OCI-LY1 (cell line): ENCODE results near the gene PDE6A.

Experiments
- H2AFZ ChIP-seq: fragments of 200-600 bp; sonication (generic), shearing (Covaris generic); 2 replicates; pipeline ENCODE4 v1.6.0; 2014; ENCODE audit warnings: antibody characterized with exemption, mild to moderate bottlenecking, low read length
- H3F3A ChIP-seq: fragments of 200-600 bp; sonication (generic), shearing (Covaris generic); 2 replicates; pipeline ENCODE4 v1.6.0; 2014; ENCODE audit warnings: mild to moderate bottlenecking, antibody characterized with exemption, low read length, moderate library complexity; ENCODE audit not compliant: insufficient read depth
- H3K27ac ChIP-seq: fragments of 200-600 bp; sonication (generic); 2 replicates; pipeline ENCODE4 v1.5.1; 2014; ENCODE audit warnings: low read length, mixed run types, mild to moderate bottlenecking, low read depth; ENCODE audit not compliant: poor library complexity, severe bottlenecking
- H3K27me3 ChIP-seq: fragments of 200-600 bp; sonication (generic); 2 replicates; pipeline ENCODE4 v1.6.0; 2014; ENCODE audit warnings: antibody characterized with exemption, mild to moderate bottlenecking, low read length, moderate library complexity; ENCODE audit not compliant: insufficient read depth
- H3K36me3 ChIP-seq: fragments of 200-600 bp; sonication (generic); 2 replicates; pipeline ENCODE4 v1.6.1; 2014; ENCODE audit warnings: mild to moderate bottlenecking, antibody characterized with exemption, low read length, moderate library complexity, mixed read lengths; ENCODE audit not compliant: insufficient read depth
- H3K4me1 ChIP-seq: fragments of 200-600 bp; sonication (generic); 2 replicates; pipeline ENCODE4 v1.5.1; 2014; ENCODE audit warnings: mild to moderate bottlenecking, low read length, moderate library complexity; ENCODE audit not compliant: insufficient read depth, severe bottlenecking
- H3K4me2 ChIP-seq: fragments of 200-600 bp; sonication (generic), shearing (Covaris generic); 2 replicates; pipeline ENCODE4 v1.6.1; 2014; ENCODE audit warnings: low read length
- H3K4me3 ChIP-seq: fragments of 200-600 bp; sonication (generic); 2 replicates; pipeline ENCODE4 v1.5.1; 2014; ENCODE audit warnings: low read length, low read depth, mild to moderate bottlenecking, mixed read lengths; ENCODE audit not compliant: poor library complexity, severe bottlenecking
- H3K79me2 ChIP-seq: fragments of 200-600 bp; shearing (Covaris generic); 2 replicates; pipeline ENCODE4 v1.6.1; 2016; ENCODE audit warnings: mixed run types, low read length, mixed read lengths; ENCODE audit not compliant: insufficient read depth
- H3K9ac ChIP-seq: fragments of 200-600 bp; sonication (generic), shearing (Covaris generic); 2 replicates; pipeline ENCODE4 v1.6.1; 2014; ENCODE audit warnings: mild to moderate bottlenecking, low read length, mixed read lengths
- H3K9me2 ChIP-seq: fragments of 200-600 bp; sonication (generic), shearing (Covaris generic); 2 replicates; pipeline ENCODE4 v1.6.1; 2014; ENCODE audit warnings: low read depth, mild to moderate bottlenecking, low read length, mixed read lengths
- H3K9me3 ChIP-seq: fragments of 200-600 bp; shearing (Covaris generic); 2 replicates; pipeline ENCODE4 v1.6.1; 2014; ENCODE audit warnings: low read length, mixed read lengths
- H4K20me1 ChIP-seq: fragments of 200-600 bp; sonication (generic), shearing (Covaris generic); 2 replicates; pipeline ENCODE4 v1.6.0; 2016; ENCODE audit warnings: mild to moderate bottlenecking, low read length; ENCODE audit not compliant: insufficient read depth
- EZH2 ChIP-seq: fragments of 200-600 bp; sonication (generic), shearing (Covaris generic); IDR thresholded peaks from 2 replicates; pipeline ENCODE4 v1.8.0; 2017; ENCODE audit warnings: borderline replicate concordance, mixed run types, mild to moderate bottlenecking, antibody characterized with exemption, low read length, moderate library complexity, mixed read lengths
- TF ChIP-seq, protein P1 (sequence below): fragments of 200-600 bp; sonication (generic), shearing (Covaris generic); IDR thresholded peaks from 2 replicates; pipeline ENCODE4 v1.5.1; 2017; ENCODE audit warnings: mild to moderate bottlenecking, antibody characterized with exemption, low read length, moderate library complexity, mixed read lengths

The PDE6A gene

DNA sequence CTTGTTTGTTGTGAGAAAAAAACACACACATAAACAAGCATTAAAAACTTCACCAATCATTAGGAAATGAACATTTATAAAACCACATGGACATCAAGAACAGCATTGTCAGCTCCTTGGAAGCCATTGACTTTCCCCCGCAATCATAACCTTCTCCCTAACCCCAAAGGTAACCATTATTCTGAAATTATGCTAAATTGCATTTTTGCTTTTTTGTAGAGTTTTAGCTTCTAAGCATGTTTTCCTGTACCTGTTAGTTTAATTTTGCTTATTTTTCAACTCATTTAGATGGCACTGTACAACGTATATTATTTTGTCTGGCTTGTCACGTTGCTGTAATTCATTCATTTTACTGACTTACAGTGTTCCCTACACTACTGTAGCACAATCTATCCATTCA is 36.8 kb downstream of the PDE6A start:
- H3K79me2 ChIP-seq = no peaks in the 10 kb centered on the region
- no peaks in the 10 kb centered on the region for H3K36me3 ChIP-seq
- H3K9ac ChIP-seq = no peak overlapping the region
- no peaks in the 10 kb centered on the region for H3F3A ChIP-seq
- TF ChIP-seq, protein P1, sequence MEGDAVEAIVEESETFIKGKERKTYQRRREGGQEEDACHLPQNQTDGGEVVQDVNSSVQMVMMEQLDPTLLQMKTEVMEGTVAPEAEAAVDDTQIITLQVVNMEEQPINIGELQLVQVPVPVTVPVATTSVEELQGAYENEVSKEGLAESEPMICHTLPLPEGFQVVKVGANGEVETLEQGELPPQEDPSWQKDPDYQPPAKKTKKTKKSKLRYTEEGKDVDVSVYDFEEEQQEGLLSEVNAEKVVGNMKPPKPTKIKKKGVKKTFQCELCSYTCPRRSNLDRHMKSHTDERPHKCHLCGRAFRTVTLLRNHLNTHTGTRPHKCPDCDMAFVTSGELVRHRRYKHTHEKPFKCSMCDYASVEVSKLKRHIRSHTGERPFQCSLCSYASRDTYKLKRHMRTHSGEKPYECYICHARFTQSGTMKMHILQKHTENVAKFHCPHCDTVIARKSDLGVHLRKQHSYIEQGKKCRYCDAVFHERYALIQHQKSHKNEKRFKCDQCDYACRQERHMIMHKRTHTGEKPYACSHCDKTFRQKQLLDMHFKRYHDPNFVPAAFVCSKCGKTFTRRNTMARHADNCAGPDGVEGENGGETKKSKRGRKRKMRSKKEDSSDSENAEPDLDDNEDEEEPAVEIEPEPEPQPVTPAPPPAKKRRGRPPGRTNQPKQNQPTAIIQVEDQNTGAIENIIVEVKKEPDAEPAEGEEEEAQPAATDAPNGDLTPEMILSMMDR = no peak
- TF ChIP-seq EZH2 = no peak
- H4K20me1 ChIP-seq = no peaks in the 10 kb centered on the region
- no peaks in the 10 kb centered on the region for H3K9me2 ChIP-seq
- H3K4me2 ChIP-seq = no peak overlapping the region
- no peaks in the 10 kb centered on the region for H3K4me1 ChIP-seq
- H3K9me3 ChIP-seq = no peaks in the 10 kb centered on the region
- H3K27me3 ChIP-seq = no peaks in the 10 kb centered on the region
- H3K27ac ChIP-seq = no peak overlapping the region
- no peak overlapping the region for H2AFZ ChIP-seq
- no peak overlapping the region for H3K4me3 ChIP-seq

DNA sequence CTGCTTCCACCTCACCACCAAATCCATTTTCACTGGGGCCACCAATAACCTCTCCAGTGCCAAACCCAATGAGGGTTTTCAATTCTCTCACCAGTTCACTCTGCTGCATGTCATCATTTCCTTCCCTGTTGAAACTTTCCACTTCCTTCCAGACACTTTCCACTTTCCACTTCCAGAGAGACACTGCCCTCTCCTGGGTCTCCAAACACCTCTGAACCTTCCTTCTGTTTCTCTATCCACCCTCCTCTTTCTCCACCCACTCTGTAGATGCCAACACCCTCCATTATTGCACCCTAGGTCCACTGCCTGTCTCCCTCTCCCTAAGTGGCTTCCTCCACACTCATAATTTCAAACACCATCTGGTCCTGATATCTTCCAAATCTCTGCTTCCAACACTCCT is 39.6 kb downstream of the PDE6A start:
- Histone ChIP-seq H3K9me2 (no peaks in the 10 kb centered on the region), H3K4me2 (no peak overlapping the region), H3K27me3 (no peaks in the 10 kb centered on the region), H3K27ac (no peak overlapping the region), H2AFZ (no peak overlapping the region), H3F3A (no peaks in the 10 kb centered on the region), H3K79me2 (no peaks in the 10 kb centered on the region), H3K9me3 (no peaks in the 10 kb centered on the region), H3K4me1 (no peaks in the 10 kb centered on the region), H3K4me3 (no peak overlapping the region), H3K36me3 (no peaks in the 10 kb centered on the region), H3K9ac (no peak overlapping the region), H4K20me1 (no peaks in the 10 kb centered on the region)
- TF ChIP-seq EZH2 = no peak
- TF ChIP-seq, protein P1 = no peak

DNA sequence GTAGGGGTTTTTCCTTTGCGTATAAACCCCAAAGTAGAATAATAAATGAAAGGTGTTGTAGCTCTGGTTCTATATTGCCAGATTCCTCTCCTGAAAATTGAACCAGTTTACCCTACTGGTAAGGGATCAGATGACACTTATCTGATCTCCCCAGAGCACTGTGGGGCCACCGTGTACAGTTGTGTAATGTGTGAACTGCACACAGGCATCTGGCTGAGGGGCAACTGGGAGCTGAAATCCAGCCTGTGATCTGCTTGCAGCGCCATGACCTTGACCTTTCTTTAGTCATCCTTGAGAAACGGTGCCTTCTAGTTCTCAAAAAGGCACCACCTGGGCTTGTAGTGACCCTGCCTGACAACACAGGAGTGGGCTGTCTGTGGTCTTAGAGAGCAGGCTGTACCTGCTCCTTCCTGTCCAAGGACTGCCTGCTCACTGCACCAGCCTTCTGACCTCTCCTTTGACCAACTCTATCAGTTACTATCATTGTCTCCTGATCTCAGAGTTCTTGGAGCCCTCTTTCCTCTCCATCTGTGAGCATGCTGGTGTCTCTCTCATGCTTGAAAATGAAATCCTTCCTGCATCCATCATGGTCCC is 40.2 kb downstream of the PDE6A start:
- Histone ChIP-seq H3K79me2 (no peaks in the 10 kb centered on the region), H3K9ac (no peak overlapping the region), H3K4me1 (no peaks in the 10 kb centered on the region), H2AFZ (no peak overlapping the region), H3K9me3 (no peaks in the 10 kb centered on the region), H3K4me3 (no peak overlapping the region), H3K9me2 (no peaks in the 10 kb centered on the region), H3F3A (no peaks in the 10 kb centered on the region), H3K27ac (no peak overlapping the region), H3K36me3 (no peaks in the 10 kb centered on the region), H3K27me3 (no peaks in the 10 kb centered on the region), H4K20me1 (no peaks in the 10 kb centered on the region), H3K4me2 (no peak overlapping the region)
- TF ChIP-seq, protein P1 = no peak
- no peak for TF ChIP-seq EZH2
